ENCODE results near the gene CUL4B.

The CUL4B gene

GRCh38 chrX:120570011-120570600 is 9.3 kb upstream of the CUL4B start:
- H3K27ac ChIP-seq: no peak overlapping the region
- CTCF ChIA-PET: no interaction called here
- POLR2A ChIA-PET (ENCODE audit: low non-redundant PET): no interaction called here
- TF ChIP-seq CTCF (conservative IDR thresholded peaks at IDR 0.05; ENCODE audit: low read depth): no peak
- no peak for DNase-seq (ENCODE audit: low spot score)

GRCh38 chrX:120568609-120569008 is 7.8 kb upstream of the CUL4B start:
- POLR2A ChIA-PET (ENCODE audit: low non-redundant PET): no interaction called here
- no peak overlapping the region for H3K27ac ChIP-seq
- no peak for DNase-seq (ENCODE audit: low spot score)

GRCh38 chrX:120568035-120568434 is 7.3 kb upstream of the CUL4B start:
- POLR2A ChIA-PET (ENCODE audit: low non-redundant PET): no interaction called here
- H3K27ac ChIP-seq: no peak overlapping the region
- CTCF ChIA-PET: no interaction called here

More at GRCh38 chrX:120568609-120569008, 7.8 kb upstream of the CUL4B start:
- TF ChIP-seq CTCF (conservative IDR thresholded peaks at IDR 0.05; ENCODE audit: low read depth): no peak
- CTCF ChIA-PET: interaction anchor here (0.7 kb wide), 1 partner anchor 88 kb away, joined by 3 read pairs; no protein-coding TSS in a partner anchor

GRCh38 chrX:120566817-120567216 is 6.1 kb upstream of the CUL4B start:
- DNase-seq (ENCODE audit: low spot score): no peak
- TF ChIP-seq CTCF (conservative IDR thresholded peaks at IDR 0.05; ENCODE audit: low read depth): no peak
- ChIA-PET CTCF (interaction anchor here (0.6 kb wide), 1 partner anchor 19 kb away, joined by 3 read pairs; no protein-coding TSS in a partner anchor), POLR2A (ENCODE audit: low non-redundant PET) (no interaction called here)
- no peak overlapping the region for H3K27ac ChIP-seq

More at GRCh38 chrX:120568035-120568434, 7.3 kb upstream of the CUL4B start:
- no peak for TF ChIP-seq CTCF (conservative IDR thresholded peaks at IDR 0.05; ENCODE audit: low read depth)
- no peak for DNase-seq (ENCODE audit: low spot score)

GRCh38 chrX:120564925-120565324 is 4.2 kb upstream of the CUL4B start:
- H3K27ac ChIP-seq: no peak overlapping the region
- no peak for TF ChIP-seq CTCF (conservative IDR thresholded peaks at IDR 0.05; ENCODE audit: low read depth)
- DNase-seq (ENCODE audit: low spot score): no peak
- ChIA-PET CTCF (no interaction called here), POLR2A (ENCODE audit: low non-redundant PET) (no interaction called here)

- POLR2A ChIA-PET (ENCODE audit: low non-redundant PET): no interaction called here
- CTCF ChIA-PET: no interaction called here
- TF ChIP-seq CTCF (conservative IDR thresholded peaks at IDR 0.05; ENCODE audit: low read depth): no peak
Observed at GRCh38 chrX:120562569-120562926, 1.8 kb upstream of the CUL4B start.

More at GRCh38 chrX:120562569-120562926, 1.8 kb upstream of the CUL4B start:
- no peak overlapping the region for H3K27ac ChIP-seq
- DNase-seq (ENCODE audit: low spot score): no peak
